H9 (cell line): ENCODE measurements around the gene ZNF12. TPM values are rescaled to one million over a fixed set of nuclear protein-coding genes. Genes with fewer than 3 reads are reported as not detected.

Experiments used
- DNase-seq: peaks from one replicate; pipeline ENCODE4 v3.0.0-alpha.2; 2017
- H2AFZ ChIP-seq: one replicate; pipeline ENCODE4 v1.6.1; 2013; ENCODE audit warnings: mild to moderate bottlenecking, low read length, control low read depth, moderate library complexity
- H2AK5ac ChIP-seq: 2 replicates; pipeline ENCODE4 v1.6.1; 2013; ENCODE audit warnings: low read length, control low read depth, mixed read lengths; ENCODE audit not compliant: insufficient read length
- H2BK120ac ChIP-seq: one replicate; pipeline ENCODE4 v1.6.1; 2013; ENCODE audit warnings: low read depth, mild to moderate bottlenecking, low read length, control low read depth, inconsistent platforms; ENCODE audit not compliant: poor library complexity, severe bottlenecking
- H2BK12ac ChIP-seq: 2 replicates; pipeline ENCODE4 v1.6.1; 2013; ENCODE audit warnings: low read length, control low read depth, mixed read lengths, low read depth; ENCODE audit not compliant: insufficient read length
- H2BK15ac ChIP-seq: 2 replicates; pipeline ENCODE4 v1.6.1; 2013; ENCODE audit warnings: low read depth, low read length, control low read depth
- H2BK20ac ChIP-seq: one replicate; pipeline ENCODE4 v1.6.1; 2013; ENCODE audit warnings: low read depth, mild to moderate bottlenecking, low read length, control low read depth, inconsistent platforms; ENCODE audit not compliant: poor library complexity, severe bottlenecking
- H2BK5ac ChIP-seq: 2 replicates; pipeline ENCODE4 v1.6.1; 2013; ENCODE audit warnings: low read length, control low read depth, mixed read lengths; ENCODE audit not compliant: insufficient read length
- H3K14ac ChIP-seq: 2 replicates; pipeline ENCODE4 v1.6.1; 2013; ENCODE audit warnings: low read length, control low read depth; ENCODE audit not compliant: insufficient read depth
- H3K18ac ChIP-seq: 2 replicates; pipeline ENCODE4 v1.6.1; 2013; ENCODE audit warnings: low read depth, mild to moderate bottlenecking, mixed read lengths, low read length, control low read depth; ENCODE audit not compliant: insufficient read length
- H3K23ac ChIP-seq: 2 replicates; pipeline ENCODE4 v1.6.1; 2013; ENCODE audit warnings: low read length, control low read depth, mixed read lengths, low read depth; ENCODE audit not compliant: insufficient read length
- H3K23me2 ChIP-seq: 2 replicates; pipeline ENCODE4 v1.6.1; 2013; ENCODE audit warnings: low read depth, mild to moderate bottlenecking, mixed read lengths, low read length, control low read depth; ENCODE audit not compliant: insufficient read length, poor library complexity, severe bottlenecking
- H3K27ac ChIP-seq: 2 replicates; pipeline ENCODE4 v1.5.1; 2013; ENCODE audit warnings: low read length, control low read depth, mixed read lengths, low read depth; ENCODE audit not compliant: insufficient read length
- H3K27me3 ChIP-seq: 2 replicates; pipeline ENCODE4 v1.6.1; 2013; ENCODE audit warnings: low read length, control low read depth, inconsistent platforms; ENCODE audit not compliant: insufficient read depth
- H3K4ac ChIP-seq: 2 replicates; pipeline ENCODE4 v1.6.1; 2013; ENCODE audit warnings: low read depth, mild to moderate bottlenecking, control low read depth, inconsistent platforms, low read length, moderate library complexity
- H3K4me1 ChIP-seq: 2 replicates; pipeline ENCODE4 v1.6.1; 2013; ENCODE audit warnings: low read length, control low read depth, inconsistent platforms; ENCODE audit not compliant: insufficient read depth
- H3K4me2 ChIP-seq: 2 replicates; pipeline ENCODE4 v1.6.1; 2013; ENCODE audit warnings: low read length, control low read depth, mixed read lengths; ENCODE audit not compliant: insufficient read length, insufficient read depth
- H3K56ac ChIP-seq: 2 replicates; pipeline ENCODE4 v1.6.1; 2013; ENCODE audit warnings: low read depth, mild to moderate bottlenecking, mixed read lengths, low read length, control low read depth; ENCODE audit not compliant: insufficient read length
- H3K79me1 ChIP-seq: 2 replicates; pipeline ENCODE4 v1.6.1; 2013; ENCODE audit warnings: low read depth, mild to moderate bottlenecking, moderate library complexity, low read length, control low read depth, inconsistent platforms; ENCODE audit not compliant: insufficient read depth, poor library complexity, severe bottlenecking
- H3K79me2 ChIP-seq: 2 replicates; pipeline ENCODE4 v1.6.1; 2013; ENCODE audit warnings: low read length, control low read depth, inconsistent platforms; ENCODE audit not compliant: insufficient read depth
- H3K9ac ChIP-seq: 2 replicates; pipeline ENCODE4 v1.6.1; 2013; ENCODE audit warnings: low read length, control low read depth, mixed read lengths; ENCODE audit not compliant: insufficient read length; ENCODE audit errors: extremely low read depth
- H3K9me3 ChIP-seq: one replicate; pipeline ENCODE4 v1.6.1; 2013; ENCODE audit warnings: low read depth, low read length, inconsistent platforms; ENCODE audit not compliant: control insufficient read depth
- H3T11ph ChIP-seq: one replicate; pipeline ENCODE4 v1.6.1; 2013; ENCODE audit warnings: mild to moderate bottlenecking, low read length, control low read depth, inconsistent platforms
- H4K20me1 ChIP-seq: one replicate; pipeline ENCODE4 v1.6.1; 2013; ENCODE audit not compliant: control insufficient read depth, insufficient read length, insufficient read depth
- H4K5ac ChIP-seq: 2 replicates; pipeline ENCODE4 v1.6.1; 2013; ENCODE audit warnings: low read depth, mild to moderate bottlenecking, mixed read lengths, low read length, control low read depth; ENCODE audit not compliant: insufficient read length
- H4K8ac ChIP-seq: replicated peaks from 2 replicates; pipeline ENCODE4 v1.6.1; 2013; ENCODE audit warnings: low read length, control low read depth, mixed read lengths, low read depth; ENCODE audit not compliant: insufficient read length
- H4K91ac ChIP-seq: 2 replicates; pipeline ENCODE4 v1.6.1; 2013; ENCODE audit warnings: low read depth, mild to moderate bottlenecking, moderate library complexity, mixed read lengths, low read length, control low read depth; ENCODE audit not compliant: insufficient read length
- H3K27ac Mint-ChIP-seq, 3 experiments: 2 replicates in 2 of 3; 3 replicates in 1 of 3; pipeline ENCODE4 v1.8.0; 2020 to 2021; ENCODE audit warnings: mixed read lengths in 3 of 3, mild to moderate bottlenecking in 1 of 3, moderate library complexity in 1 of 3
- H3K27me3 Mint-ChIP-seq: 2 replicates; pipeline ENCODE4 v1.8.0; 2021; ENCODE audit warnings: low read depth, mild to moderate bottlenecking, moderate library complexity, mixed read lengths
- H3K36me3 Mint-ChIP-seq, 3 experiments: 2 replicates in 2 of 3; 3 replicates in 1 of 3; pipeline ENCODE4 v1.8.0; 2020 to 2021; ENCODE audit warnings: low read depth in 3 of 3, mixed read lengths in 3 of 3; ENCODE audit not compliant: insufficient read depth in 1 of 3
- H3K4me1 Mint-ChIP-seq, 2 experiments: 2 replicates each; pipeline ENCODE4 v1.8.0; 2020; ENCODE audit warnings: mixed read lengths in 2 of 2
- H3K4me3 Mint-ChIP-seq, 2 experiments: 2 replicates in 1 of 2; 3 replicates in 1 of 2; pipeline ENCODE4 v1.8.0; 2020 to 2021; ENCODE audit warnings: mild to moderate bottlenecking in 2 of 2, mixed read lengths in 2 of 2, moderate library complexity in 1 of 2
- H3K9me3 Mint-ChIP-seq, 2 experiments: 2 replicates in 1 of 2; 3 replicates in 1 of 2; pipeline ENCODE4 v1.8.0; 2020; ENCODE audit warnings: mild to moderate bottlenecking in 2 of 2, mixed read lengths in 2 of 2, moderate library complexity in 1 of 2
- WGBS: extraction: QIAGEN DNeasy Blood & Tissue Kit; methylation state at CpG from one replicate; pipeline ENCODE4 v1.1.7; 2013; ENCODE audit warnings: missing lambda C conversion rate, low lambda C conversion rate, mixed read lengths; ENCODE audit not compliant: insufficient read length; ENCODE audit errors: extremely low coverage; 5-methylcytosine and 5-hydroxymethylcytosine counted together
- total RNA-seq: library from RNA; stranded (reverse); gene quantifications from 2 replicates; pipeline ENCODE4 v1.2.1, GENCODE V29; 2021
- TF ChIP-seq, protein P1 (sequence below): fragments of 200-600 bp; sonication (generic); conservative IDR thresholded peaks from 3 replicates; pipeline ENCODE4 v1.8.0; 2021; ENCODE audit warnings: antibody characterized with exemption, mild to moderate bottlenecking

ZNF12 gene
- total RNA-seq, 1 experiment from 2014 or later: 19.1 TPM

DNA sequence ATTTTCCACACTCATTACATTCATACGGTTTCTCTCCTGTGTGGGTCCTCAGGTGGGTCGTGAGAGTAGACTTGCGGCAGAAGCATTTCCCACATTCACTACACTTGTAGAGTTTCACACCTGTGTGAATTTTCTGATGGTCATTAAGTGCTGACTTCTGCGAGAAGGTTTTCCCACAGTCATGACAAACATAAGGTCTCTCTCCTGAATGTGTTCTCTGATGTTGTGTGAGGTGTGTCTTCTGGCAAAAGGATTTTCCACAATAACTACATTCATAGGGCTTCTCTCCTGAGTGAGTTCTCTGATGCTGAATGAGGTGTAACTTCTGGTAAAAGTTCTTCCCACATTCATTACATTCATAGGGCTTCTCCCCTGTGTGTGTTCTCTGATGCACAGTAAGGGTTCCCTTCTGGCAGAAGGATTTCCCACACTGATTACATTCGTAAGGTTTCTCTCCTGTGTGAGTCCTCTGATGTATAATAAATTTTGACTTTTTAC is 15.1 kb downstream of the ZNF12 start:
- no peak overlapping the region for H4K8ac ChIP-seq
- no peak overlapping the region for H3K27ac ChIP-seq
- H3K23me2 ChIP-seq: no peaks in the 10 kb centered on the region
- H3K9me3 ChIP-seq: peaks cover 100% of the 10 kb centered on the region
- Mint-ChIP-seq H3K9me3 (no peaks in the 10 kb centered on the region; a peak in 4 of 5 replicates), H3K36me3 (peaks cover 0 to 29% (median 0%) of the 10 kb centered on the region in 3 experiments; a peak in 2 of 7 replicates), H3K27me3 (peaks cover 5% of the 10 kb centered on the region), H3K4me3 (no peak overlapping the region; a peak in 1 of 5 replicates), H3K4me1 (no peaks in the 10 kb centered on the region), H3K27ac (no peak overlapping the region)
- no peak overlapping the region for H2BK12ac ChIP-seq
- no peak overlapping the region for H4K91ac ChIP-seq
- H3K79me2 ChIP-seq: no peaks in the 10 kb centered on the region
- no peak overlapping the region for H3K4ac ChIP-seq
- no peaks in the 10 kb centered on the region for H3K79me1 ChIP-seq
- H2AFZ ChIP-seq: no peak overlapping the region
- no peak overlapping the region for H3K14ac ChIP-seq
- no peak overlapping the region for H2BK20ac ChIP-seq
- no peaks in the 10 kb centered on the region for H3K27me3 ChIP-seq
- H4K20me1 ChIP-seq: no peaks in the 10 kb centered on the region
- H3K4me2 ChIP-seq: no peak overlapping the region
- no peak overlapping the region for H3K9ac ChIP-seq
- no peak overlapping the region for H2BK15ac ChIP-seq
- H2BK5ac ChIP-seq: no peak overlapping the region
- no peak overlapping the region for H3K56ac ChIP-seq
- no peak overlapping the region for H2AK5ac ChIP-seq
- H3K23ac ChIP-seq: no peak overlapping the region
- no peak overlapping the region for H3T11ph ChIP-seq
- no peak overlapping the region for H2BK120ac ChIP-seq
- DNase-seq: no peak
- TF ChIP-seq, protein P1, sequence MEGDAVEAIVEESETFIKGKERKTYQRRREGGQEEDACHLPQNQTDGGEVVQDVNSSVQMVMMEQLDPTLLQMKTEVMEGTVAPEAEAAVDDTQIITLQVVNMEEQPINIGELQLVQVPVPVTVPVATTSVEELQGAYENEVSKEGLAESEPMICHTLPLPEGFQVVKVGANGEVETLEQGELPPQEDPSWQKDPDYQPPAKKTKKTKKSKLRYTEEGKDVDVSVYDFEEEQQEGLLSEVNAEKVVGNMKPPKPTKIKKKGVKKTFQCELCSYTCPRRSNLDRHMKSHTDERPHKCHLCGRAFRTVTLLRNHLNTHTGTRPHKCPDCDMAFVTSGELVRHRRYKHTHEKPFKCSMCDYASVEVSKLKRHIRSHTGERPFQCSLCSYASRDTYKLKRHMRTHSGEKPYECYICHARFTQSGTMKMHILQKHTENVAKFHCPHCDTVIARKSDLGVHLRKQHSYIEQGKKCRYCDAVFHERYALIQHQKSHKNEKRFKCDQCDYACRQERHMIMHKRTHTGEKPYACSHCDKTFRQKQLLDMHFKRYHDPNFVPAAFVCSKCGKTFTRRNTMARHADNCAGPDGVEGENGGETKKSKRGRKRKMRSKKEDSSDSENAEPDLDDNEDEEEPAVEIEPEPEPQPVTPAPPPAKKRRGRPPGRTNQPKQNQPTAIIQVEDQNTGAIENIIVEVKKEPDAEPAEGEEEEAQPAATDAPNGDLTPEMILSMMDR: no peak
- H3K18ac ChIP-seq: no peak overlapping the region
- no peak overlapping the region for H4K5ac ChIP-seq
- no peaks in the 10 kb centered on the region for H3K4me1 ChIP-seq
- WGBS: no CpG with 5 or more reads among the region's 5 CpGs
